CD8-positive, alpha-beta memory T cell (primary cell): Measurements from ENCODE around the gene PRDX6. TPM values are rescaled to one million over a fixed set of nuclear protein-coding genes. Genes with fewer than 3 reads are reported as not detected.
A peak's percentile ranks its signal among the peaks of the same experiment; 100 is the strongest.
"Not testable (repeated sequence)": the region's sequence is repeated elsewhere in the genome, so short reads cannot be mapped to it uniquely, and the experiment has no call there.

Experiments used
- CTCF ChIA-PET: fragments of 350-600 bp; sonication (Branson Sonifier 250); formaldehyde crosslinking; loops from one replicate; lab custom pipeline; 2021; ENCODE audit warnings: antibody characterized with exemption; lab: Charles Lee
- POLR2A ChIA-PET: fragments of 350-600 bp; sonication (Branson Sonifier 250); formaldehyde crosslinking; loops from one replicate; lab custom pipeline; 2021; ENCODE audit warnings: antibody characterized with exemption; lab: Charles Lee
- DNase-seq, 5 donors: peaks; one replicate each; pipeline versions ENCODE4 v3.0.0 to v3.0.0-alpha.2; 2020 to 2022; ENCODE audit warnings: mixed read lengths in 1 of 5
- H3K27ac ChIP-seq: one replicate; pipeline ENCODE4 v1.7.0; 2013; ENCODE audit warnings: low read depth, mild to moderate bottlenecking, low read length, moderate library complexity
- H3K27me3 ChIP-seq: 2 replicates; pipeline ENCODE4 v1.7.0; 2013; ENCODE audit warnings: low read length, mild to moderate bottlenecking; ENCODE audit not compliant: insufficient read depth, poor library complexity, severe bottlenecking
- H3K36me3 ChIP-seq: 2 replicates; pipeline ENCODE4 v1.7.0; 2013; ENCODE audit warnings: mild to moderate bottlenecking, low read length, moderate library complexity; ENCODE audit not compliant: insufficient read depth
- H3K4me1 ChIP-seq: 2 replicates; pipeline ENCODE4 v1.7.0; 2013; ENCODE audit warnings: mild to moderate bottlenecking, low read length, moderate library complexity; ENCODE audit not compliant: insufficient read depth
- H3K4me3 ChIP-seq: 2 replicates; pipeline ENCODE4 v1.7.0; 2013; ENCODE audit warnings: mild to moderate bottlenecking, low read length
- H3K9me3 ChIP-seq: 2 replicates; pipeline ENCODE4 v1.7.0; 2013; ENCODE audit warnings: mild to moderate bottlenecking, low read length
- H3K27ac Mint-ChIP-seq, 8 donors: one replicate each; pipeline ENCODE4 v1.8.0; 2020 to 2021; ENCODE audit warnings: mixed read lengths in 8 of 8, mild to moderate bottlenecking in 6 of 8, inconsistent platforms in 3 of 8, moderate library complexity in 3 of 8
- H3K27me3 Mint-ChIP-seq, 2 donors: one replicate each; pipeline ENCODE4 v1.8.0; 2020 to 2021; ENCODE audit warnings: mixed read lengths in 2 of 2, mild to moderate bottlenecking in 1 of 2, moderate library complexity in 1 of 2
- H3K36me3 Mint-ChIP-seq, 3 donors: one replicate each; pipeline ENCODE4 v1.8.0; 2020 to 2021; ENCODE audit warnings: mixed read lengths in 3 of 3, inconsistent platforms in 1 of 3, mild to moderate bottlenecking in 1 of 3
- H3K4me1 Mint-ChIP-seq, 3 donors: one replicate each; pipeline ENCODE4 v1.8.0; 2020 to 2021; ENCODE audit warnings: mixed read lengths in 3 of 3, inconsistent platforms in 1 of 3, mild to moderate bottlenecking in 1 of 3
- H3K4me3 Mint-ChIP-seq, 7 donors: one replicate each; pipeline ENCODE4 v1.8.0; 2020 to 2021; ENCODE audit warnings: mixed read lengths in 7 of 7, mild to moderate bottlenecking in 6 of 7, moderate library complexity in 4 of 7, inconsistent platforms in 2 of 7
- H3K9me3 Mint-ChIP-seq, 5 donors: one replicate each; pipeline ENCODE4 v1.8.0; 2020 to 2022; ENCODE audit warnings: mixed read lengths in 5 of 5, mild to moderate bottlenecking in 3 of 5, moderate library complexity in 2 of 5, inconsistent platforms in 1 of 5
- polyA plus RNA-seq: library from polyadenylated mRNA; unstranded; fragments of 300-500 nt; fragmentation: Illumina TruSeq; gene quantifications from one replicate; pipeline ENCODE4 v1.2.3, GENCODE V29; 2021
- total RNA-seq, 2 experiments: library from RNA; stranded (reverse); gene quantifications; one replicate each; pipeline ENCODE4 v1.2.3, GENCODE V29; 2021

PRDX6 gene
- total and polyA plus RNA-seq, 3 experiments from 2014 or later = 134 to 159 (median 140) TPM

GRCh38 chr1:173470608-173471007, 6.5 kb upstream of the PRDX6 start:
- H3K4me3 ChIP-seq = no peak overlapping the region
- peaks cover 12 to 26% (median 26%) of the 10 kb centered on the region in 5 donors for H3K9me3 Mint-ChIP-seq
- H3K9me3 ChIP-seq = peaks cover 5% of the 10 kb centered on the region
- H3K36me3 Mint-ChIP-seq = peaks cover 42 to 61% (median 58%) of the 10 kb centered on the region in 3 donors
- CTCF ChIA-PET = no interaction called here
- H3K4me1 ChIP-seq = peaks cover 13% of the 10 kb centered on the region
- no peaks in the 10 kb centered on the region for H3K27me3 ChIP-seq
- H3K27ac ChIP-seq = no peak overlapping the region
- H3K27me3 Mint-ChIP-seq = no peaks in the 10 kb centered on the region
- DNase-seq = no peak
- H3K36me3 ChIP-seq = peaks cover 5% of the 10 kb centered on the region
- POLR2A ChIA-PET = no interaction called here
- H3K4me1 Mint-ChIP-seq = peaks cover 29 to 63% (median 58%) of the 10 kb centered on the region in 3 donors
- H3K27ac Mint-ChIP-seq = no peak overlapping the region
- no peak overlapping the region for H3K4me3 Mint-ChIP-seq

- H3K36me3 Mint-ChIP-seq = peaks cover 23 to 51% (median 35%) of the 10 kb centered on the region in 3 donors
- H3K4me1 Mint-ChIP-seq = peaks cover 44 to 60% (median 60%) of the 10 kb centered on the region in 3 donors
- H3K27ac Mint-ChIP-seq = peak overlapping the region in 3 of 8 donors; percentile 15 to 49 (median 45)
- peaks cover 5% of the 10 kb centered on the region for H3K36me3 ChIP-seq
- no peaks in the 10 kb centered on the region for H3K27me3 Mint-ChIP-seq
- H3K9me3 ChIP-seq = peaks cover 5% of the 10 kb centered on the region
- no peaks in the 10 kb centered on the region for H3K27me3 ChIP-seq
- H3K4me1 ChIP-seq = peaks cover 30% of the 10 kb centered on the region
- H3K27ac ChIP-seq = no peak overlapping the region
- peak overlapping the region in 3 of 7 donors; percentile 26 to 90 (median 30) for H3K4me3 Mint-ChIP-seq
- H3K4me3 ChIP-seq = no peak overlapping the region
- peaks cover 7 to 24% (median 20%) of the 10 kb centered on the region in 5 donors for H3K9me3 Mint-ChIP-seq
- ChIA-PET CTCF (no interaction called here), POLR2A (no interaction called here)
- DNase-seq = no peak
Observed at GRCh38 chr1:173473599-173474011, 3.5 kb upstream of the PRDX6 start.

GRCh38 chr1:173474097-173474779, 2.9 kb upstream of the PRDX6 start:
- Histone ChIP-seq H3K36me3 (peaks cover 5% of the 10 kb centered on the region), H3K27ac (no peak overlapping the region), H3K27me3 (no peaks in the 10 kb centered on the region), H3K4me1 (peaks cover 33% of the 10 kb centered on the region), H3K9me3 (peaks cover 5% of the 10 kb centered on the region), H3K4me3 (no peak overlapping the region)
- Mint-ChIP-seq H3K27ac (peak overlapping the region in 6 of 8 donors; percentile 15 to 63 (median 51)), H3K4me3 (peak overlapping the region in 6 of 7 donors; percentile 45 to 95 (median 62)), H3K36me3 (peaks cover 17 to 45% (median 29%) of the 10 kb centered on the region in 3 donors), H3K4me1 (peaks cover 49 to 66% (median 62%) of the 10 kb centered on the region in 3 donors), H3K27me3 (no peaks in the 10 kb centered on the region), H3K9me3 (peaks cover 7 to 21% (median 15%) of the 10 kb centered on the region in 5 donors)
- CTCF ChIA-PET = no interaction called here
- POLR2A ChIA-PET = no interaction called here
- DNase-seq = no peak

- H3K27me3 ChIP-seq, POLR2A ChIA-PET, H3K9me3 ChIP-seq, H3K27me3 Mint-ChIP-seq, DNase-seq, H3K27ac ChIP-seq, H3K36me3 ChIP-seq: not testable (repeated sequence)
- peaks cover 5 to 18% (median 14%) of the 10 kb centered on the region in 5 donors for H3K9me3 Mint-ChIP-seq
- CTCF ChIA-PET = interaction anchor here (4.3 kb wide), 1 partner anchor 44 kb away, joined by 30 read pairs; no protein-coding TSS in a partner anchor
- peaks cover 17 to 43% (median 25%) of the 10 kb centered on the region in 3 donors for H3K36me3 Mint-ChIP-seq
- peaks cover 54 to 70% (median 66%) of the 10 kb centered on the region in 3 donors for H3K4me1 Mint-ChIP-seq
- Histone ChIP-seq H3K4me1 (peaks cover 36% of the 10 kb centered on the region), H3K4me3 (peak overlapping the region; percentile 93)
- peak overlapping the region; percentile 56 to 95 (median 66) for H3K4me3 Mint-ChIP-seq
- peak overlapping the region in 6 of 8 donors; percentile 15 to 86 (median 58) for H3K27ac Mint-ChIP-seq
Observed at GRCh38 chr1:173474780-173475421, 2.2 kb upstream of the PRDX6 start.

GRCh38 chr1:173475564-173476196, 1.5 kb upstream of the PRDX6 start:
- DNase-seq = no peak
- Histone ChIP-seq H3K36me3 (peaks cover 5% of the 10 kb centered on the region), H3K9me3 (peaks cover 2% of the 10 kb centered on the region), H3K4me1 (peaks cover 40% of the 10 kb centered on the region), H3K4me3 (peak overlapping the region; percentile 93), H3K27me3 (no peaks in the 10 kb centered on the region), H3K27ac (peak overlapping the region; percentile 93)
- ChIA-PET CTCF (interaction anchor here (1.2 to 4.3 kb wide), 3 partner anchors 45 to 731 kb away, joined by 3 to 30 read pairs (median 4); no protein-coding TSS in a partner anchor), POLR2A (interaction anchor here (0.8 to 2.8 kb wide), 2 partner anchors 392 to 657 kb away, joined by 3 to 15 read pairs; partner anchors contain the start of genes GAS5 and ZBTB37)
- no peaks in the 10 kb centered on the region for H3K27me3 Mint-ChIP-seq
- H3K4me3 Mint-ChIP-seq = peak overlapping the region; percentile 88 to 97 (median 90)
- H3K9me3 Mint-ChIP-seq = peaks cover 0 to 10% (median 7%) of the 10 kb centered on the region in 5 donors
- H3K27ac Mint-ChIP-seq = peak overlapping the region; percentile 32 to 97 (median 93)
- H3K36me3 Mint-ChIP-seq = peaks cover 14 to 43% (median 17%) of the 10 kb centered on the region in 3 donors
- peaks cover 58 to 73% (median 72%) of the 10 kb centered on the region in 3 donors for H3K4me1 Mint-ChIP-seq

GRCh38 chr1:173476197-173476664, 904 bp upstream of the PRDX6 start:
- Histone ChIP-seq H3K4me3 (peak overlapping the region; percentile 93), H3K27ac (peak overlapping the region; percentile 93), H3K36me3 (peaks cover 6% of the 10 kb centered on the region), H3K9me3 (no peaks in the 10 kb centered on the region), H3K4me1 (peaks cover 40% of the 10 kb centered on the region), H3K27me3 (no peaks in the 10 kb centered on the region)
- DNase-seq = no peak
- peak overlapping the region; percentile 32 to 97 (median 93) for H3K27ac Mint-ChIP-seq
- no peaks in the 10 kb centered on the region for H3K27me3 Mint-ChIP-seq
- CTCF ChIA-PET = interaction anchor here (1.0 to 4.3 kb wide), 4 partner anchors 46 to 731 kb away, joined by 3 to 30 read pairs (median 4); partner anchors contain the start of gene KLHL20
- POLR2A ChIA-PET = interaction anchor here (0.8 to 2.8 kb wide), 11 partner anchors 9 to 684 kb away, joined by 3 to 15 read pairs (median 4); partner anchors contain the start of genes CENPL, DARS2, GAS5 and KLHL20
- peak overlapping the region; percentile 88 to 97 (median 90) for H3K4me3 Mint-ChIP-seq
- H3K4me1 Mint-ChIP-seq = peaks cover 58 to 76% (median 73%) of the 10 kb centered on the region in 3 donors
- H3K9me3 Mint-ChIP-seq = peaks cover 0 to 10% (median 6%) of the 10 kb centered on the region in 5 donors
- H3K36me3 Mint-ChIP-seq = peaks cover 13 to 47% (median 15%) of the 10 kb centered on the region in 3 donors

- H3K9me3 ChIP-seq = no peaks in the 10 kb centered on the region
- DNase-seq = peak; percentile 78 to 89 (median 80)
- peaks cover 0 to 5% (median 5%) of the 10 kb centered on the region in 5 donors for H3K9me3 Mint-ChIP-seq
- H3K27me3 ChIP-seq = no peaks in the 10 kb centered on the region
- peaks cover 8 to 47% (median 16%) of the 10 kb centered on the region in 3 donors for H3K36me3 Mint-ChIP-seq
- H3K27ac Mint-ChIP-seq = peak overlapping the region; percentile 92 to 97 (median 94)
- ChIA-PET POLR2A (interaction anchor here (0.9 to 2.8 kb wide), 10 partner anchors 9 to 683 kb away, joined by 3 to 15 read pairs (median 4); partner anchors contain the start of genes CENPL, DARS2, GAS5 and KLHL20), CTCF (interaction anchor here (0.8 to 4.3 kb wide), 6 partner anchors 41 to 732 kb away, joined by 3 to 30 read pairs (median 4); partner anchors contain the start of gene KLHL20)
- peak overlapping the region; percentile 93 for H3K4me3 ChIP-seq
- peaks cover 40% of the 10 kb centered on the region for H3K4me1 ChIP-seq
- H3K4me3 Mint-ChIP-seq = peak overlapping the region; percentile 88 to 97 (median 93)
- H3K27me3 Mint-ChIP-seq = no peaks in the 10 kb centered on the region
- peaks cover 58 to 79% (median 76%) of the 10 kb centered on the region in 3 donors for H3K4me1 Mint-ChIP-seq
- H3K36me3 ChIP-seq = peaks cover 11% of the 10 kb centered on the region
- peak overlapping the region; percentile 93 for H3K27ac ChIP-seq
Observed at GRCh38 chr1:173476665-173477285, 360 bp upstream of the PRDX6 start.
